SK-N-SH (cell line): Measurements from ENCODE around the gene TEPSIN. TPM values are rescaled to one million over a fixed set of nuclear protein-coding genes. Genes with fewer than 3 reads are reported as not detected.

Experiments
- CTCF ChIA-PET: fragments of 300-600, 350-600 bp; formaldehyde crosslinking; extraction: SDS; loops from one replicate; lab custom pipeline; 2021; lab: Yijun Ruan, JAX
- POLR2A ChIA-PET: fragments of 350-600 bp; sonication (Branson Sonifier 250); formaldehyde crosslinking; extraction: SDS; loops from one replicate; lab custom pipeline; 2020; ENCODE audit warnings: antibody characterized with exemption, inconsistent platforms; lab: Yijun Ruan, JAX
- DNase-seq: peaks from one replicate; pipeline ENCODE4 v3.0.0; 2012
- H2AFZ ChIP-seq: fragments of 200-600 bp; sonication (generic); 2 replicates; pipeline ENCODE4 v1.8.1; 2016; ENCODE audit warnings: antibody characterized with exemption, mild to moderate bottlenecking, low read depth
- H3F3A ChIP-seq: fragments of 200-600 bp; sonication (generic); replicated peaks from 2 replicates; pipeline ENCODE3; 2016; ENCODE audit warnings: antibody characterized with exemption, mild to moderate bottlenecking; ENCODE audit not compliant: insufficient read depth
- H3K27ac ChIP-seq, 2 experiments: fragments of 200-500 bp in 1 of 2; fragments of 200-600 bp in 1 of 2; sonication (Bioruptor generic) in 1 of 2; sonication (generic), shearing (Covaris generic) in 1 of 2; 2 replicates each; pipeline versions ENCODE4 v1.5.1 to v1.6.1; 2014 to 2016; ENCODE audit warnings: low read depth in 2 of 2, inconsistent platforms in 1 of 2, low read length in 1 of 2, mild to moderate bottlenecking in 1 of 2, mixed read lengths in 1 of 2
- H3K27me3 ChIP-seq: fragments of 200-600 bp; sonication (generic), shearing (Covaris generic); 2 replicates; pipeline ENCODE4 v1.6.1; 2016; ENCODE audit warnings: mixed run types; ENCODE audit not compliant: insufficient read depth
- H3K36me3 ChIP-seq, 2 experiments: fragments of 200-500 bp in 1 of 2; fragments of 200-600 bp in 1 of 2; sonication (Bioruptor generic) in 1 of 2; sonication (generic) in 1 of 2; replicated peaks in 1 of 2; 2 replicates each; pipeline versions ENCODE3 to v1.5.1; 2014 to 2016; ENCODE audit warnings: low read length in 1 of 2, mild to moderate bottlenecking in 1 of 2; ENCODE audit not compliant: insufficient read depth in 2 of 2, control insufficient read depth in 1 of 2
- H3K4me1 ChIP-seq, 2 experiments: fragments of 200-500 bp in 1 of 2; fragments of 200-600 bp in 1 of 2; sonication (Bioruptor generic) in 1 of 2; sonication (generic), shearing (Covaris generic) in 1 of 2; 2 replicates each; pipeline versions ENCODE4 v1.5.1 to v1.6.1; 2014 to 2016; ENCODE audit warnings: low read depth in 1 of 2, low read length in 1 of 2, mixed run types in 1 of 2; ENCODE audit not compliant: insufficient read depth in 2 of 2, control insufficient read depth in 1 of 2
- H3K4me2 ChIP-seq: fragments of 200-600 bp; sonication (generic), shearing (Covaris generic); 2 replicates; pipeline ENCODE4 v1.6.1; 2017; ENCODE audit warnings: mixed run types
- H3K4me3 ChIP-seq, 2 experiments: fragments of 200-500 bp in 1 of 2; fragments of 200-600 bp in 1 of 2; sonication (Bioruptor generic) in 1 of 2; sonication (generic), shearing (Covaris generic) in 1 of 2; 2 replicates each; pipeline versions ENCODE4 v1.5.1 to v1.8.1; 2014 to 2016; ENCODE audit warnings: low read depth in 2 of 2, inconsistent platforms in 1 of 2, low read length in 1 of 2, mild to moderate bottlenecking in 1 of 2, mixed read lengths in 1 of 2, moderate library complexity in 1 of 2
- H3K79me2 ChIP-seq: fragments of 200-600 bp; sonication (generic); 2 replicates; pipeline ENCODE4 v1.8.1; 2017; ENCODE audit warnings: mild to moderate bottlenecking; ENCODE audit not compliant: insufficient read depth
- H3K9ac ChIP-seq: fragments of 200-600 bp; sonication (generic); 2 replicates; pipeline ENCODE4 v1.6.1; 2017; ENCODE audit warnings: mixed run types
- H3K9me2 ChIP-seq: fragments of 200-600 bp; sonication (generic); 2 replicates; pipeline ENCODE4 v1.6.1; 2017; ENCODE audit warnings: mixed run types
- H3K9me3 ChIP-seq: fragments of 200-600 bp; sonication (generic); 2 replicates; pipeline ENCODE4 v1.6.1; 2017; ENCODE audit warnings: mixed run types, mild to moderate bottlenecking, moderate library complexity
- H4K20me1 ChIP-seq: fragments of 200-600 bp; sonication (generic); 2 replicates; pipeline ENCODE4 v1.6.1; 2017; ENCODE audit warnings: mild to moderate bottlenecking, mixed run types; ENCODE audit not compliant: insufficient read depth
- ELF1 ChIP-seq: IDR thresholded peaks from 2 replicates; pipeline ENCODE4 v1.4.0; 2012
- FOXJ3 ChIP-seq: sonication (generic); formaldehyde crosslinking; IDR thresholded peaks from 2 replicates; pipeline ENCODE4 v1.5.1; 2020; ENCODE audit warnings: mild to moderate bottlenecking, missing genetic modification reagents
- FOXM1 ChIP-seq: IDR thresholded peaks from 2 replicates; pipeline ENCODE4 v1.4.0; 2012; ENCODE audit warnings: low read depth, mild to moderate bottlenecking
- GABPA ChIP-seq: IDR thresholded peaks from 2 replicates; pipeline ENCODE4 v1.4.0; 2012; ENCODE audit warnings: low read depth, mild to moderate bottlenecking
- MEF2A ChIP-seq: IDR thresholded peaks from 2 replicates; pipeline ENCODE4 v1.4.0; 2012; ENCODE audit warnings: low read depth, borderline replicate concordance
- RAD21 ChIP-seq: IDR thresholded peaks from 2 replicates; pipeline ENCODE4 v1.6.1; 2012; ENCODE audit warnings: mild to moderate bottlenecking, low read length
- REST ChIP-seq: IDR thresholded peaks from 2 replicates; pipeline ENCODE4 v1.6.1; 2012; ENCODE audit warnings: mild to moderate bottlenecking, low read depth, low read length, moderate library complexity
- RXRA ChIP-seq: IDR thresholded peaks from 2 replicates; pipeline ENCODE4 v1.4.0; 2012; ENCODE audit warnings: low read depth, mild to moderate bottlenecking, borderline replicate concordance
- SIN3A ChIP-seq: IDR thresholded peaks from 2 replicates; pipeline ENCODE4 v1.6.1; 2012; ENCODE audit warnings: low read depth, mild to moderate bottlenecking, low read length, moderate library complexity, borderline replicate concordance
- TCF12 ChIP-seq: IDR thresholded peaks from 2 replicates; pipeline ENCODE4 v1.4.0; 2012
- YY1 ChIP-seq: IDR thresholded peaks from 2 replicates; pipeline ENCODE4 v1.4.0; 2012; ENCODE audit warnings: low read depth, mild to moderate bottlenecking
- WGBS: methylation state at CpG from one replicate; pipeline ENCODE4 v1.1.6; 2017; ENCODE audit warnings: low lambda C conversion rate; 5-methylcytosine and 5-hydroxymethylcytosine counted together
- polyA plus RNA-seq, 3 experiments: library from polyadenylated mRNA; depleted of rRNA; stranded (reverse); fragments of >200 nt; gene quantifications; 2 replicates each; pipeline ENCODE4 v1.2.3, GENCODE V29; 2012
- TF ChIP-seq, protein P1 (sequence below): IDR thresholded peaks from 2 replicates; pipeline ENCODE4 v1.4.0; 2012; ENCODE audit warnings: low read depth
- TF ChIP-seq, protein P2 (sequence below): IDR thresholded peaks from 2 replicates; pipeline ENCODE4 v1.4.0; 2012; ENCODE audit warnings: low read depth, borderline replicate concordance
- TF ChIP-seq, protein P3 (sequence below): fragments of 200-600 bp; sonication (generic); IDR thresholded peaks from 2 replicates; pipeline ENCODE4 v1.6.1; 2017; ENCODE audit warnings: antibody characterized with exemption, mild to moderate bottlenecking, moderate library complexity

The TEPSIN gene
- polyA plus RNA-seq, 1 of the 3 experiments (the other 2 are of a cell fraction) = 35.3 TPM

- H3K36me3 ChIP-seq = peaks cover 52 to 78% of the 10 kb centered on the region in 2 experiments
- WGBS = 94% methylated on average over 12 of the region's 12 CpGs
- ChIA-PET CTCF (interaction anchor here (0.9 to 1.0 kb wide), 3 partner anchors 13 to 220 kb away, joined by 3 read pairs; no protein-coding TSS in a partner anchor), POLR2A (no interaction called here)
- H3K27ac ChIP-seq = no peak overlapping the region
- H3K9ac ChIP-seq = no peak overlapping the region
- H3K9me2 ChIP-seq = no peaks in the 10 kb centered on the region
- no peak for DNase-seq
- peaks cover 0 to 2% of the 10 kb centered on the region in 2 experiments; a peak in 1 of 4 replicates for H3K4me1 ChIP-seq
- no peak overlapping the region for H3K4me3 ChIP-seq
- H3F3A ChIP-seq = peaks cover 9% of the 10 kb centered on the region
- no peak overlapping the region for H3K4me2 ChIP-seq
- no peaks in the 10 kb centered on the region for H4K20me1 ChIP-seq
- H3K9me3 ChIP-seq = no peaks in the 10 kb centered on the region
- no peaks in the 10 kb centered on the region for H3K27me3 ChIP-seq
- TF ChIP-seq, protein P1, sequence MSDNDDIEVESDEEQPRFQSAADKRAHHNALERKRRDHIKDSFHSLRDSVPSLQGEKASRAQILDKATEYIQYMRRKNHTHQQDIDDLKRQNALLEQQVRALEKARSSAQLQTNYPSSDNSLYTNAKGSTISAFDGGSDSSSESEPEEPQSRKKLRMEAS = no peak
- TF ChIP-seq RAD21 = no peak
- no peak for TF ChIP-seq YY1
- no peak for TF ChIP-seq FOXM1
- no peak for TF ChIP-seq TCF12
- TF ChIP-seq, protein P2, sequence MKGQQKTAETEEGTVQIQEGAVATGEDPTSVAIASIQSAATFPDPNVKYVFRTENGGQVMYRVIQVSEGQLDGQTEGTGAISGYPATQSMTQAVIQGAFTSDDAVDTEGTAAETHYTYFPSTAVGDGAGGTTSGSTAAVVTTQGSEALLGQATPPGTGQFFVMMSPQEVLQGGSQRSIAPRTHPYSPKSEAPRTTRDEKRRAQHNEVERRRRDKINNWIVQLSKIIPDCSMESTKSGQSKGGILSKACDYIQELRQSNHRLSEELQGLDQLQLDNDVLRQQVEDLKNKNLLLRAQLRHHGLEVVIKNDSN = no peak
- no peak for TF ChIP-seq ELF1
- no peak for TF ChIP-seq REST
- no peak for TF ChIP-seq GABPA
- no peak for TF ChIP-seq MEF2A
- TF ChIP-seq RXRA = no peak
- TF ChIP-seq, protein P3, sequence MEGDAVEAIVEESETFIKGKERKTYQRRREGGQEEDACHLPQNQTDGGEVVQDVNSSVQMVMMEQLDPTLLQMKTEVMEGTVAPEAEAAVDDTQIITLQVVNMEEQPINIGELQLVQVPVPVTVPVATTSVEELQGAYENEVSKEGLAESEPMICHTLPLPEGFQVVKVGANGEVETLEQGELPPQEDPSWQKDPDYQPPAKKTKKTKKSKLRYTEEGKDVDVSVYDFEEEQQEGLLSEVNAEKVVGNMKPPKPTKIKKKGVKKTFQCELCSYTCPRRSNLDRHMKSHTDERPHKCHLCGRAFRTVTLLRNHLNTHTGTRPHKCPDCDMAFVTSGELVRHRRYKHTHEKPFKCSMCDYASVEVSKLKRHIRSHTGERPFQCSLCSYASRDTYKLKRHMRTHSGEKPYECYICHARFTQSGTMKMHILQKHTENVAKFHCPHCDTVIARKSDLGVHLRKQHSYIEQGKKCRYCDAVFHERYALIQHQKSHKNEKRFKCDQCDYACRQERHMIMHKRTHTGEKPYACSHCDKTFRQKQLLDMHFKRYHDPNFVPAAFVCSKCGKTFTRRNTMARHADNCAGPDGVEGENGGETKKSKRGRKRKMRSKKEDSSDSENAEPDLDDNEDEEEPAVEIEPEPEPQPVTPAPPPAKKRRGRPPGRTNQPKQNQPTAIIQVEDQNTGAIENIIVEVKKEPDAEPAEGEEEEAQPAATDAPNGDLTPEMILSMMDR = no peak
- TF ChIP-seq SIN3A = no peak
- no peak for TF ChIP-seq FOXJ3 (CRISPR knock-in tag)
- H3K79me2 ChIP-seq = no peaks in the 10 kb centered on the region
- no peak overlapping the region for H2AFZ ChIP-seq
Measured at GRCh38 chr17:81264640-81265039, 25.8 kb upstream of the TEPSIN start.
